ENCODE results near the gene SIN3B. TPM values are rescaled to one million over a fixed set of nuclear protein-coding genes. Genes with fewer than 3 reads are reported as not detected.
"Not testable (repeated sequence)": the region's sequence is repeated elsewhere in the genome, so short reads cannot be mapped to it uniquely, and the experiment has no call there.

Gene SIN3B
- total RNA-seq, 1 donor = 24.2 TPM

- Histone ChIP-seq H4K20me1 (ENCODE audit: insufficient read depth, low read length) (no peaks in the 10 kb centered on the region), H3K27ac (ENCODE audit: low read depth, low read length) (no peak overlapping the region), H3K4me1 (ENCODE audit: insufficient read depth, low read length) (no peaks in the 10 kb centered on the region), H3K9me3 (ENCODE audit: low read depth, low read length) (peaks cover 2% of the 10 kb centered on the region), H3K4me3 (ENCODE audit: insufficient read depth, low read length) (no peak overlapping the region), H3K79me2 (ENCODE audit: insufficient read depth, low read length) (no peaks in the 10 kb centered on the region), H2AFZ (ENCODE audit: low read length) (no peak overlapping the region), H3K4me2 (ENCODE audit: insufficient read depth, low read length) (no peak overlapping the region), H3K36me3 (ENCODE audit: insufficient read depth, low read length) (no peaks in the 10 kb centered on the region), H3K27me3 (ENCODE audit: insufficient read depth, low read length) (no peaks in the 10 kb centered on the region)
- DNase-seq (ENCODE audit: insufficient read length, low spot score, missing footprints) = no peak
- no peak for TF ChIP-seq CTCF (IDR thresholded peaks at IDR 0.05; ENCODE audit: extremely low read depth, low read depth, low read length)
Observed at GRCh38 chr19:16794456-16795441, 34.4 kb upstream of the SIN3B start.

GRCh38 chr19:16795731-16796130, 33.5 kb upstream of the SIN3B start:
- Histone ChIP-seq H3K4me2 (ENCODE audit: insufficient read depth, low read length) (no peak overlapping the region), H2AFZ (ENCODE audit: low read length) (no peak overlapping the region), H3K9me3 (ENCODE audit: low read depth, low read length) (no peaks in the 10 kb centered on the region), H3K36me3 (ENCODE audit: insufficient read depth, low read length) (no peaks in the 10 kb centered on the region), H3K4me3 (ENCODE audit: insufficient read depth, low read length) (no peak overlapping the region), H3K27me3 (ENCODE audit: insufficient read depth, low read length) (no peaks in the 10 kb centered on the region), H3K4me1 (ENCODE audit: insufficient read depth, low read length) (no peaks in the 10 kb centered on the region), H3K79me2 (ENCODE audit: insufficient read depth, low read length) (no peaks in the 10 kb centered on the region), H3K27ac (ENCODE audit: low read depth, low read length) (no peak overlapping the region), H4K20me1 (ENCODE audit: insufficient read depth, low read length) (no peaks in the 10 kb centered on the region)
- DNase-seq (ENCODE audit: insufficient read length, low spot score, missing footprints) = no peak
- no peak for TF ChIP-seq CTCF (IDR thresholded peaks at IDR 0.05; ENCODE audit: extremely low read depth, low read depth, low read length)

- H3K79me2 ChIP-seq (ENCODE audit: insufficient read depth, low read length) = no peaks in the 10 kb centered on the region
- H3K4me1 ChIP-seq (ENCODE audit: insufficient read depth, low read length) = no peaks in the 10 kb centered on the region
- H3K36me3 ChIP-seq (ENCODE audit: insufficient read depth, low read length) = no peaks in the 10 kb centered on the region
- TF ChIP-seq CTCF (IDR thresholded peaks at IDR 0.05; ENCODE audit: extremely low read depth, low read depth, low read length) = no peak
- no peak overlapping the region for H2AFZ ChIP-seq (ENCODE audit: low read length)
- no peaks in the 10 kb centered on the region for H3K27me3 ChIP-seq (ENCODE audit: insufficient read depth, low read length)
- H3K4me3 ChIP-seq (ENCODE audit: insufficient read depth, low read length) = no peak overlapping the region
- no peak overlapping the region for H3K4me2 ChIP-seq (ENCODE audit: insufficient read depth, low read length)
- H3K9me3 ChIP-seq (ENCODE audit: low read depth, low read length) = no peaks in the 10 kb centered on the region
- no peaks in the 10 kb centered on the region for H4K20me1 ChIP-seq (ENCODE audit: insufficient read depth, low read length)
- H3K27ac ChIP-seq (ENCODE audit: low read depth, low read length) = no peak overlapping the region
- DNase-seq (ENCODE audit: insufficient read length, low spot score, missing footprints) = no peak
Observed at GRCh38 chr19:16797876-16798275, 31.3 kb upstream of the SIN3B start.

- DNase-seq (ENCODE audit: insufficient read length, low spot score, missing footprints); H2AFZ ChIP-seq (ENCODE audit: low read length); H3K9me3 ChIP-seq (ENCODE audit: low read depth, low read length); H3K79me2 ChIP-seq (ENCODE audit: insufficient read depth, low read length); H4K20me1 ChIP-seq (ENCODE audit: insufficient read depth, low read length); H3K4me1 ChIP-seq (ENCODE audit: insufficient read depth, low read length); H3K27me3 ChIP-seq (ENCODE audit: insufficient read depth, low read length); H3K36me3 ChIP-seq (ENCODE audit: insufficient read depth, low read length); H3K27ac ChIP-seq (ENCODE audit: low read depth, low read length); H3K4me2 ChIP-seq (ENCODE audit: insufficient read depth, low read length); H3K4me3 ChIP-seq (ENCODE audit: insufficient read depth, low read length): not testable (repeated sequence)
Observed at GRCh38 chr19:16798326-16798725, 30.9 kb upstream of the SIN3B start.
